T-helper 2 cell (primary cell): ENCODE measurements around the gene PLCL1.
A peak's percentile ranks its signal among the peaks of the same experiment; 100 is the strongest.

ENCODE experiments used
- DNase-seq, 5 experiments: peaks; one replicate each; pipeline versions ENCODE4 v3.0.0 to v3.0.0-alpha.2; 2012 to 2022
- total RNA-seq, 2 donors: gene quantifications; one replicate each; lab custom pipeline; 2026; lab: John Stamatoyannopoulos, UW

Gene PLCL1
- 62.5 to 73.3 reads per million in 2 donors for total RNA-seq

DNA sequence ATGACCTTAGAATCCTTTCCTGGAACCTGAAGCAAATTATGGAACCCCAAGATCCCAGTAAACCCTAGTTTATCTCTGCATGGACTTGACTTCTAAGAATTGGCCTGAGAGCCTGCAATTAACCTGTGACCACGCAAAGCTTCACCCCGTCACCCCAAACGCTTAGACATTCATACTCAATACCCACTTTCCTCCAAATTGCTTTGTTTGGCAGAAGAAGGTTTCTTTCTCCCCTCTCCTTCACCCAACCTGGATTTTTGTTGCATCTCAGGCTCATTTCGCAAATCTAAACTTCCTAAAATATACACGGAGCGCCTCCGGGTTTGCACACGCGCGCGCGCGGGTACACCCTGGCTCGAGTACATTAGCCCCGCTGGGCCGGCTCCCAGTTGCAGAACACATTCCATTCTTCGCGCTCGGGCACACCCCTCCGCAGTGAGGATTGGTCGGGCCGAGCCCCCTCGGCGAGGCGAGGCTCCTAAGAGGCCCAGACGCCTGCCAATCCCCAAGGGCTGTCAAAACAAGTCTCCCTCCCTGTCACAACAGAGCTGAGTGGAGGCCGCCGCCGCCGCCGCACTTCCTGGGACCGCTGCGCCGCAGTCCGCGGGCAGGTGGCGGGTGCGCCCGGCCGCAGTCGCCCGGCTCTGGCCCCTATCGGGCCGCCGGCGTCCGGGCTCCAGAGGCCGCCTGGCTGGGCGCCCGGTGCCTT lies at the start of gene PLCL1:
PLCL1 (plus strand) TSS at position 545 of the 709 bp plus-strand sequence.
- DNase-seq: peak; percentile 76 to 97 (median 85)

- DNase-seq: no peak
Observed at GRCh38 chr2:197759013-197759412, 45.4 kb upstream of the PLCL1 start.

- DNase-seq: no peak
Observed at GRCh38 chr2:197759625-197760292, 44.6 kb upstream of the PLCL1 start.

DNA sequence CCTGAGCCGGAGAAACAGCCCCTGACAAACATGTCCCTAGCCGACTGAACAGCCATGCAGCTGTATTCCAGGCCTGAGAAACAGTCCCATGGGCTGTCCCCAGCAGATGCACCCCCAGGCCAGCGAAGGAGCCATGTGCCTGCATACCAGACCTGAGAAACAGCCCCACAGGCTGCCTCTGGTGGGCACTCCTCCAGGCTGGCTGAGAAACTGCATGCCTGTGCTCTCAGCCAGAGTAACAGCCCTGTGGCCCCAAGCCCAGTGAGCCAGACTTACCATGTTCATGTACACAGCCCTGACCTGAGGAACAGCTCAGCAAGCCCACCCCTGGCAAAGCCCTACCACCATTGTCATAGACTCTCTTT lies 44.1 kb upstream of the PLCL1 start:
- no peak for DNase-seq

DNA sequence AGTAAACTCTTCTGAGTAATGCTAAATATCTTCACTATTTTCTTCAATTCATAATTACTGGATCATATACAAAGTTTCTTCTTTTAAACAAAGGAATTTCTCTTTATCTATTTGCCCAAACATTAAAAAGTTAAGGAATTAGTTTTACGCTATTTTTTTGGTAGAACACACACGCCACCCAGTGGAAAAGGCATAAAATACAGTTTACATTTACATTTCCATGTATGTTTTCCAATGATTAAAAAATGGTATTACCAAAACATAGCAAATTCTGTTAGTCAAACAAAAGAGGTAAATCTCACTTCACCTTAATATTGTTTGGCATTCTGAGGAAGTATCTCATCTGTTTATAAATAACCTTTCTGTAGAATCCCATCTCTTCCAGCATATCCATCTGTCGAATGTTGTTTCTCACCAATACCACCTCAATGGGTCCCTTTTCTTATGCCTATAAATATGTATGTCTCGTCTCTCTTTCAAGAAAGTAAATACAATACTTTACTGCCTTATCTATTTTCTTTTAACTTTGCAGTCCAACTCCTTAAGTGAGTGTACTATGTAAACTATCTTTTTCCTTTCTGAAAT lies 26.5 kb upstream of the PLCL1 start:
- DNase-seq: peak in 2 of 5 experiments; percentile 4 to 24

- no peak for DNase-seq
Observed at GRCh38 chr2:197779261-197779660, 25.1 kb upstream of the PLCL1 start.

DNA sequence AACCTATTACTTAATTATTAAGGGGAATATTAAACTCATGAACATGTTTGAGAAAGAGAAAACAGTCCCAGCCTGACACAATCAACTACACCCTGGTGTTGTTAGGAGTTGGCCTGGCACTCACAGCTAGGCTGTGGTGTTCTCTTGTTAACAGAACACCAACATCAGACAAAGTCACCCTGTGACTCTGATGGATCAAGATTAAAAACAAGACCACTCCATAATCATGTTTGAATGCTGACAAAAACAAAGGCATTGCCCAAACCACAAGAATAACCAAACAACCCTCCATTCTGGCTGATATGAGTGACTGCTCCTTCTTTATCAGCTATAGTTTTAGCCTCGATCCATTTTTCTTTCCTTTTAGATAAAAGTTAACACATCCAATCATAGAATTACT lies 22.3 kb upstream of the PLCL1 start:
- peak in 1 of 5 experiments; percentile 55 for DNase-seq

DNA sequence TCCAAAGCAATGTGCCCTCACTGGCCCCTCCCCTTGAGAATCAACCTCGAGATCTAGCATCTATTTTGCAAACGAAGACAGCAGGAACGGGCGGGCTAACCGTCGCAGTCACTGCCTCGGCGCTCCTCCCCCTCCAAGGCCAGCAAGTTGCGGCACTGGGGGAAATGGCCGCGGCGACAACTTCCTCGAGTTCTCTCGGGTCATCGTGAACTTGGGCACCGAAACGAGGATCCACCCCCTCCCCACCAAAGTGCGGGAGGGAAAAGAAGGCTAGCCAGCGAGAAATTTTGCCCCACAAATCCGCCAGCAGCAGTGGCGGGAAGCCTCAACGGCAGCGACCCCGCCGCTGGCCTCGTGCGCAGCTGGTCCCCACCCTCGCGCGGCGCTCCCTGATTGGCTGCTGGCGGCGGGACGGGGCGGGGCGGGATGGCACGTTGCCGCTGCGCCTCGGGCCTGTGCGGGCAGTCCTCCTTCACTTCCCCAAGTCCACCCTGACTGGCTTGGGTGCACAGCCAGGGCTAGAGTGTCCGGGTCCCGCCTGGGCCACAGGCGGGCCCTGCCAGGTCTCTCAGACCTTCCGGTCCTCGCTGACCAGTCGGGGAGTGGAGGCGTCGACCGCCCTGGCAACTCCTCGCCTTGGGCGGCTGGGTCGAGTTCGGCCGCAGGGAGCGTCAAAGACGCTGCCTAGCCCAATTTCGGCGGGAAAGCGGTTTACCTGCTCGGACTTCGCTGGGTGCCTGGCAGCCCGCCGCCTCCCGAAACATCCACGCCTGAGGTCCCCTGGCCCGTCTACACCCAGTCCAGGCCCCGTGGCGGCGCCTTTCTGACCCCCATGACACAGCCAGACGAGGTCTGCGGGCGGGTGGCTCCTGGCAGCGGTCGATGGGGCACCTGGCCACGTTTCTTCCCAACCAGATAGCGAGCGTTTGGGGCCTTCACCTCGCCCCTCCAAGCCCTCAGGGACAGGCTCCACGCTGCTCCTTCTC lies 19.1 kb upstream of the PLCL1 start, which contains the start of gene BOLL:
BOLL (minus strand) TSS at position 364 of the 986 bp plus-strand sequence. CDS start 3,469 bp downstream, outside the sequence.
- DNase-seq: peak in 1 of 5 experiments; percentile 0

- DNase-seq: peak; percentile 20 to 82 (median 47)
Observed at GRCh38 chr2:197786010-197786877, 18.1 kb upstream of the PLCL1 start.

- no peak for DNase-seq
Observed at GRCh38 chr2:197793456-197793855, 10.9 kb upstream of the PLCL1 start.

DNA sequence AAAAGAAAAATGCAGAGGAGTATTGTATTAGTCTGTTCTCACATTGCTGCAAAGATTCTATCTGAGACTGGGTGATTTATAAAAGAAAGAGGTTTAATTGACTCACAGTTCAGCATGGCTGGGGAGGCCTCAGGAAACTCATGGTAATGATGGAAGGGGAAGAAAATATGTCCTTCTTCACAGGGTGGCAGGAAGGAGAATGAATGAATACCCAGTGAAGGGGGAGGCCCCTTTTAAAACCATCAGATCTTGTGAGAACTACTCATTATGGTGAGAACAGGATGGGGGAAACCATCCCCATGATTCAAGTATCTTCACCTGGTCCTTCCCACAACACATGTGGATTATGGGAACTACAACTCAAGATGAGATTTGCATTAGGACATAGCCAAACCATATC lies 9.1 kb upstream of the PLCL1 start:
- no peak for DNase-seq

DNA sequence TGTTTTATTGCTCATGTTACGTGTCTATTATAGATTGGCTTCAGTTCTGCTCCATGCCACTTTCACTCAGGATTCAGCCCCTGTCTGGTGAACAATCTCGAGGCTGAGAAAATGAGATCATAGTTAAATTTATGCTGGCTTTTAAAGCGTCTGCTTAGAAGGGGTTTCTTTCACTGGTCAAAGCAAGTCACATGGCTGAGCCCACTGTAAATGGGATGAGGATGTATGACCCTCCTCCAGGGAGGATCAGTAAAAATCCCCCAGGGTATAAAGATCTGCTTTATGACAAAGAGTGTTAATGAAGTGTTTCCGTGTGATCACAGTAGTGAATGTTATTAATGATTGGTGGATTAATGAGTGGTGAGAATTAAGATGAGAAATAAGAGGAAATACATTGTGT lies 6.2 kb upstream of the PLCL1 start:
- no peak for DNase-seq

- DNase-seq: no peak
Observed at GRCh38 chr2:197799068-197799467, 5.3 kb upstream of the PLCL1 start.

DNA sequence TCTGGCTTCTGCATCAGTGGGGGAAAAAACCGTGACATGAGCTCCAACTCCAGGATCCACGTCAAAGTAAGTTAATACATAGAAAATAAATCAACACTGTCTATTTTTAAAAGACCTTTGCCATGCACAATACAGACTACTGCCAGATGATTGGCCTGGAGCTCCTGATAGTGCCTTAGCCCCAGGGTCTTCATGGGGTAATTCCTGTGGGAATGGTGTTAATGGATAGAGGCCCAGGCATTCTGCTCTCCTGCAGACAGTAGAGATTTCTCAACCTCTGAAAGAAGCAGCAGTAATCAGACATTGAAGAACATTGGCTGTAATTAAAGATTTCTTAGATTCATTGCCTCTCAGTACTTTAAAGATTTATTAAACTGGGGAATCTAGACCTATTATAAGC lies 4.3 kb upstream of the PLCL1 start:
- no peak for DNase-seq

- no peak for DNase-seq
Observed at GRCh38 chr2:197801033-197801432, 3.4 kb upstream of the PLCL1 start.

DNA sequence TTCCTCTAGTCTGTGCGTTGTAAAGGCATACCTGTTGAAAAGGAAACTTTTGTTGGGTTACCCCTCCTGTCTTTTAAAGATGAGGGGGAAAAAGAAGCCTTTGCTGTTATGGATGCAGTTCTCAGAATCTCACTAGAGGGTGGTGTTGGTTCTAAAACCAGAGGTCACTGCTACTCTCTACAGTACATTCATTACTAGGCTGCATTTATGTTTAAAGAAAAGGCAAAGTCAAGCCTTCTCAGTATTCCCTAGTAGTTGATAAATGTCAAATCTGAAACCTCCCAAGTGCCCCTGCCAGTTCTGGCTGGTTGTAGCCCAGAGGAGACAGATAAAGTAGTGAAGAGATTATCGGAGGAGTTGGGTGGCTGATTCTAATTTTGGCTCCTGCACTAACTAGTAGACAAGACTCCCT lies 1.4 kb upstream of the PLCL1 start:
- DNase-seq: peak in 1 of 5 experiments; percentile 73

GRCh38 chr2:197804758-197805714 lies 643 bp downstream of the PLCL1 start:
- DNase-seq: peak; percentile 3 to 56 (median 14)

DNA sequence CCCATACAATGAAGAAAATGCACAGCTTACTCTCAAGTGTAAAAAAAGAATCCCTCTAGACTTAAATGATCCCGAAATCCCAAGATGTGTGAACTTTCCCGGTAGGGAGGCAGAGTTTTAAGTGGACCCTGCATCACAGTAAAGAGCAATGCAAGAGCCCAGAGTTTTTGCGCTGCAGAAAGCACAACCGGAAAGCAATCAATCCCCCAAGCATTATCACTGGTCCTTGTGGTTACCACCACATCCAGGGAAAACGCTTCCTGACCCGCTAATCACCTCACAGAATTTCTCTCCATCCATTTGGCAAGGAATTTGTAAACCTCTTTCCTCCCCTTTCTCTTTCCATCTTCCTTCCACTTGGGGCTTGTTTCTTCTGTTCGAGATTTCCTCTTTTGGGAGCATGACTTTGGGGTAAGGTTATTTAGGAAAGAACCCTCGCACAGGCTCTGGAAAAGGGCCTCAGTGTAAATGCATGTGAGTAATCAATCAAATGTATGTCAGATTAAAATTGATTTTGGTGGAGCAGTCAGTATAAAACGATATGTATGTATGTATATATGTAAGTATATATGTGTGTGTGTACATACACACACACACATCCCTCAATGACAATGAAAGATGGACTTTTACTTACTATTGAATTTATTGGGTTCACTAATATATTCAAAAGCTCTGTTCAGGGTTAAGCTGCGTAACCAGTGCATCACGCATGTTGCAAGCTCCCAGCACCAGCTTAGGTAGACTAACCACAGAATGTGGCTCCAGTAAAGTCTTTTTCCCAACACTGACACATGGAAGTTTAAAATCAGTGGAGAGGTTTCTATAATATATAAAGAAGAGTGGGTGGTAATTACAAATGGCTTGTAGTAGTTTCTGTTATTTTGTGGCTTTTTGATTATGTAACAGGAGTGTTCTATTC lies 1.6 kb downstream of the PLCL1 start:
- no peak for DNase-seq

DNA sequence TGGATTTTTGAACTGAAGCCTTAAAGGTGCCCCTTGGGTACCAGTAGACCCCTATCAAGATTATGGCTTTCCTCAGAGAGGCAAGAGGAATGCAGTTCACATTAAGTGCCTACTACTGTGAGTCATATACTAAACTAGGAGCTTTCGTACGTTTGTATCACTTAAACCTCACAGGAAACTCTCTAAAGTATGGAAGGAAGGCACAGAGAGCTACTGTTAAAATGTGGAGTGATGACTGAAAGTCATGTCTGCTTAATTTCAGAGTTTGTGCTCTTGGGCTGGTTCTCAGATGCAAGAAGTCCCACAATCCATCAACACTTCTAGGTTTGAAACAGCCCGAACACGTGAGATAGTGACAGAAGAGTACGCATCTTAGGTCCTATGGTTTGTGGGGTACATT lies 4.7 kb downstream of the PLCL1 start:
- DNase-seq: peak in 1 of 5 experiments; percentile 65
